HEK293 (cell line): Measurements from ENCODE around the gene CECR2.
A peak's percentile ranks its signal among the peaks of the same experiment; 100 is the strongest.

Experiments used
- GFI1B ChIP-seq: fragments of 450-650 bp; formaldehyde crosslinking; IDR thresholded peaks from 2 replicates; pipeline ENCODE4 v1.5.1; 2016; ENCODE audit warnings: missing biosample characterization, missing genetic modification characterization
- KLF10 ChIP-seq: fragments of 450-650 bp; IDR thresholded peaks from 2 replicates; pipeline ENCODE4 v1.5.1; 2018; ENCODE audit warnings: missing biosample characterization, mild to moderate bottlenecking, missing genetic modification characterization
- SP2 ChIP-seq: fragments of 450-650 bp; formaldehyde crosslinking; IDR thresholded peaks from 2 replicates; pipeline ENCODE4 v1.5.1; 2016; ENCODE audit warnings: missing biosample characterization, missing genetic modification characterization
- ZFP37 ChIP-seq: fragments of 450-650 bp; formaldehyde crosslinking; IDR thresholded peaks from 2 replicates; pipeline ENCODE4 v1.5.1; 2016; ENCODE audit warnings: missing biosample characterization, missing genetic modification characterization
- ZFP69B ChIP-seq: fragments of 450-650 bp; formaldehyde crosslinking; IDR thresholded peaks from 2 replicates; pipeline ENCODE4 v1.5.1; 2016; ENCODE audit warnings: missing biosample characterization, missing genetic modification characterization
- ZNF114 ChIP-seq: fragments of 450-650 bp; formaldehyde crosslinking; IDR thresholded peaks from 2 replicates; pipeline ENCODE4 v1.5.0; 2017; ENCODE audit warnings: missing biosample characterization, missing genetic modification characterization
- ZNF140 ChIP-seq: fragments of 450-650 bp; formaldehyde crosslinking; IDR thresholded peaks from 2 replicates; pipeline ENCODE4 v1.5.1; 2016; ENCODE audit warnings: missing biosample characterization, missing genetic modification characterization
- ZNF19 ChIP-seq: fragments of 450-650 bp; formaldehyde crosslinking; IDR thresholded peaks from 2 replicates; pipeline ENCODE4; 2016; ENCODE audit warnings: missing biosample characterization, missing genetic modification characterization, low read depth
- ZNF248 ChIP-seq: fragments of 450-650 bp; formaldehyde crosslinking; IDR thresholded peaks from 2 replicates; pipeline ENCODE4 v1.5.1; 2017; ENCODE audit warnings: missing biosample characterization, missing genetic modification characterization
- ZNF266 ChIP-seq: fragments of 450-650 bp; formaldehyde crosslinking; IDR thresholded peaks from 2 replicates; pipeline ENCODE4 v1.5.1; 2016; ENCODE audit warnings: missing biosample characterization, missing genetic modification characterization, low read depth
- ZNF302 ChIP-seq: fragments of 450-650 bp; formaldehyde crosslinking; IDR thresholded peaks from 2 replicates; pipeline ENCODE4 v1.5.1; 2016; ENCODE audit warnings: missing biosample characterization, missing genetic modification characterization, low read depth
- ZNF311 ChIP-seq: fragments of 450-650 bp; formaldehyde crosslinking; IDR thresholded peaks from 2 replicates; pipeline ENCODE4 v1.5.1; 2017; ENCODE audit warnings: missing biosample characterization, missing genetic modification characterization, borderline replicate concordance
- ZNF350 ChIP-seq: fragments of 450-650 bp; formaldehyde crosslinking; IDR thresholded peaks from 2 replicates; pipeline ENCODE4 v1.5.0; 2017; ENCODE audit warnings: missing biosample characterization, mild to moderate bottlenecking, missing genetic modification characterization
- ZNF366 ChIP-seq: fragments of 450-650 bp; formaldehyde crosslinking; conservative IDR thresholded peaks from 2 replicates; pipeline ENCODE4 v1.5.1; 2016; ENCODE audit warnings: missing biosample characterization, missing genetic modification characterization
- ZNF473 ChIP-seq: fragments of 450-650 bp; formaldehyde crosslinking; IDR thresholded peaks from 2 replicates; pipeline ENCODE4 v1.5.1; 2017; ENCODE audit warnings: missing biosample characterization, missing genetic modification characterization
- ZNF48 ChIP-seq: fragments of 450-650 bp; formaldehyde crosslinking; IDR thresholded peaks from 2 replicates; pipeline ENCODE4 v1.5.1; 2016; ENCODE audit warnings: missing biosample characterization, missing genetic modification characterization
- ZNF624 ChIP-seq: fragments of 450-650 bp; formaldehyde crosslinking; IDR thresholded peaks from 2 replicates; pipeline ENCODE4 v1.5.1; 2017; ENCODE audit warnings: missing biosample characterization, missing genetic modification characterization
- ZNF76 ChIP-seq: fragments of 450-650 bp; formaldehyde crosslinking; IDR thresholded peaks from 2 replicates; pipeline ENCODE4; 2016; ENCODE audit warnings: low read depth, missing biosample characterization, missing genetic modification characterization, borderline replicate concordance
- ZNF830 ChIP-seq: fragments of 450-650 bp; IDR thresholded peaks from 2 replicates; pipeline ENCODE4 v1.5.0; 2018; ENCODE audit warnings: missing biosample characterization, missing genetic modification characterization, low read depth, mild to moderate bottlenecking, moderate library complexity
- ZSCAN16 ChIP-seq: fragments of 450-650 bp; formaldehyde crosslinking; IDR thresholded peaks from 2 replicates; pipeline ENCODE4 v1.5.1; 2016; ENCODE audit warnings: missing biosample characterization, missing genetic modification characterization
- TF ChIP-seq, protein P1 (sequence below): fragments of 450-650 bp; formaldehyde crosslinking; IDR thresholded peaks from 2 replicates; pipeline ENCODE4 v1.5.1; 2016; ENCODE audit warnings: missing biosample characterization, missing genetic modification characterization
- TF ChIP-seq, protein P2 (sequence below): fragments of 450-650 bp; formaldehyde crosslinking; IDR thresholded peaks from 2 replicates; pipeline ENCODE4 v1.5.1; 2017; ENCODE audit warnings: missing biosample characterization, missing genetic modification characterization
- TF ChIP-seq, protein P3 (sequence below): fragments of 450-650 bp; formaldehyde crosslinking; IDR thresholded peaks from 2 replicates; pipeline ENCODE4 v1.5.1; 2017; ENCODE audit warnings: missing biosample characterization, missing genetic modification characterization
- TF ChIP-seq, protein P4 (sequence below): fragments of 450-650 bp; IDR thresholded peaks from 2 replicates; pipeline ENCODE4 v1.5.1; 2018; ENCODE audit warnings: missing biosample characterization, missing genetic modification characterization
- TF ChIP-seq, protein P5 (sequence below): fragments of 450-650 bp; formaldehyde crosslinking; IDR thresholded peaks from 2 replicates; pipeline ENCODE4 v1.5.1; 2016; ENCODE audit warnings: missing biosample characterization, missing genetic modification characterization
- TF ChIP-seq, protein P6 (sequence below): fragments of 450-650 bp; formaldehyde crosslinking; IDR thresholded peaks from 2 replicates; pipeline ENCODE4 v1.5.1; 2016; ENCODE audit warnings: missing biosample characterization, missing genetic modification characterization, borderline replicate concordance

Gene CECR2

DNA sequence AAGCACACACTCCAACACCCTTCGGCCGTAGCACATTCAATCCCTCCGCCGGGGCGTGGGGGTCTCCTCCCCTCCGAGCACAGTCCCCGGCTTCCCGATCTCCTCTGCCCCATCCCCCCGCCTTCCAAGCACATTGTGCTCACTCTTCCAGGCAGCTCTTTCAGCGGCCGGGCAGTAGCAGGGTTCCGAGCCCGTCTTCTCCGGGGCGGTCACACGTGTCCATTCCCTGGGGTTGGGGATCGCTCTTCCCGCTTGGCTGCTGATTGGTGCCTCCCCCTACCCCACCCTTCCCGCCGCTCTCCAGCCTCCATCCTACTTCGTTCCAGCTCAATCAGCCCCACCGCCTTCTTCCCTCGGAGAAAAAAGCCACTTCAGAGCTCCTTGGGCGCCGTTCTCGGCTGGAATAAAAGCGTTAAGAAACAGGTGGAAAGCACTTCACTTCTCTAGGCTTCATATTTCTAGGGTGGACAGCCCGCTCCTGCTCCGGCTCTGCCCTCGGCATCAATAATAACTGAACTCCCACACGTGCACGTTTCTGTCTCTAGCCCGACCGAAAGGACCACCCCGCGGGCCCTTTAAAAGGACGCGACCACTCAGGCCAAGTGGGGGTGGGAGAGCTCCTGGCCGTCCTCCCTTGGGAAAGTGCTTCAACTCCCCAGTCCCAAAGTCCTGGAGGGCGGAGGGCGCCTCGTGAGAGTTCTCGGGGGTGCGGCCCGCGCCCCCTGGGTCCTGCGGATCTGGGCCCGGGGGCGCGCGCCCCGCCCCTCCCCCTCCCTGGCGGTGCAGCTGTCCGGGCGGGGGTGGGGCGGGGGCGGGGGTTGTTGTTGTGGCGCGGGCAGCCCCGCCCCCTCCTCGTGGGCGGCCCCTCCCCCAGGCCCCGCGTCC, 464 bp upstream of the CECR2 start (continued):
- TF ChIP-seq, protein P1, sequence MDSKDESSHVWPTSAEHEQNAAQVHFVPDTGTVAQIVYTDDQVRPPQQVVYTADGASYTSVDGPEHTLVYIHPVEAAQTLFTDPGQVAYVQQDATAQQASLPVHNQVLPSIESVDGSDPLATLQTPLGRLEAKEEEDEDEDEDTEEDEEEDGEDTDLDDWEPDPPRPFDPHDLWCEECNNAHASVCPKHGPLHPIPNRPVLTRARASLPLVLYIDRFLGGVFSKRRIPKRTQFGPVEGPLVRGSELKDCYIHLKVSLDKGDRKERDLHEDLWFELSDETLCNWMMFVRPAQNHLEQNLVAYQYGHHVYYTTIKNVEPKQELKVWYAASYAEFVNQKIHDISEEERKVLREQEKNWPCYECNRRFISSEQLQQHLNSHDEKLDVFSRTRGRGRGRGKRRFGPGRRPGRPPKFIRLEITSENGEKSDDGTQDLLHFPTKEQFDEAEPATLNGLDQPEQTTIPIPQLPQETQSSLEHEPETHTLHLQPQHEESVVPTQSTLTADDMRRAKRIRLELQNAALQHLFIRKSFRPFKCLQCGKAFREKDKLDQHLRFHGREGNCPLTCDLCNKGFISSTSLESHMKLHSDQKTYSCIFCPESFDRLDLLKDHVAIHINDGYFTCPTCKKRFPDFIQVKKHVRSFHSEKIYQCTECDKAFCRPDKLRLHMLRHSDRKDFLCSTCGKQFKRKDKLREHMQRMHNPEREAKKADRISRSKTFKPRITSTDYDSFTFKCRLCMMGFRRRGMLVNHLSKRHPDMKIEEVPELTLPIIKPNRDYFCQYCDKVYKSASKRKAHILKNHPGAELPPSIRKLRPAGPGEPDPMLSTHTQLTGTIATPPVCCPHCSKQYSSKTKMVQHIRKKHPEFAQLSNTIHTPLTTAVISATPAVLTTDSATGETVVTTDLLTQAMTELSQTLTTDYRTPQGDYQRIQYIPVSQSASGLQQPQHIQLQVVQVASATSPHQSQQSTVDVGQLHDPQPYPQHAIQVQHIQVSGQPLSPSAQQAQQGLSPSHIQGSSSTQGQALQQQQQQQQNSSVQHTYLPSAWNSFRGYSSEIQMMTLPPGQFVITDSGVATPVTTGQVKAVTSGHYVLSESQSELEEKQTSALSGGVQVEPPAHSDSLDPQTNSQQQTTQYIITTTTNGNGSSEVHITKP, result peak; percentile 95
- TF ChIP-seq, protein P2, sequence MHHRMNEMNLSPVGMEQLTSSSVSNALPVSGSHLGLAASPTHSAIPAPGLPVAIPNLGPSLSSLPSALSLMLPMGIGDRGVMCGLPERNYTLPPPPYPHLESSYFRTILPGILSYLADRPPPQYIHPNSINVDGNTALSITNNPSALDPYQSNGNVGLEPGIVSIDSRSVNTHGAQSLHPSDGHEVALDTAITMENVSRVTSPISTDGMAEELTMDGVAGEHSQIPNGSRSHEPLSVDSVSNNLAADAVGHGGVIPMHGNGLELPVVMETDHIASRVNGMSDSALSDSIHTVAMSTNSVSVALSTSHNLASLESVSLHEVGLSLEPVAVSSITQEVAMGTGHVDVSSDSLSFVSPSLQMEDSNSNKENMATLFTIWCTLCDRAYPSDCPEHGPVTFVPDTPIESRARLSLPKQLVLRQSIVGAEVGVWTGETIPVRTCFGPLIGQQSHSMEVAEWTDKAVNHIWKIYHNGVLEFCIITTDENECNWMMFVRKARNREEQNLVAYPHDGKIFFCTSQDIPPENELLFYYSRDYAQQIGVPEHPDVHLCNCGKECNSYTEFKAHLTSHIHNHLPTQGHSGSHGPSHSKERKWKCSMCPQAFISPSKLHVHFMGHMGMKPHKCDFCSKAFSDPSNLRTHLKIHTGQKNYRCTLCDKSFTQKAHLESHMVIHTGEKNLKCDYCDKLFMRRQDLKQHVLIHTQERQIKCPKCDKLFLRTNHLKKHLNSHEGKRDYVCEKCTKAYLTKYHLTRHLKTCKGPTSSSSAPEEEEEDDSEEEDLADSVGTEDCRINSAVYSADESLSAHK, result peak; percentile 34; the same call in 1 of the 2 replicates
- TF ChIP-seq ZFP37 (tag by site-specific recombination), result peak; percentile 95
- TF ChIP-seq ZNF19 (tag by site-specific recombination), result no peak
- TF ChIP-seq, protein P3, sequence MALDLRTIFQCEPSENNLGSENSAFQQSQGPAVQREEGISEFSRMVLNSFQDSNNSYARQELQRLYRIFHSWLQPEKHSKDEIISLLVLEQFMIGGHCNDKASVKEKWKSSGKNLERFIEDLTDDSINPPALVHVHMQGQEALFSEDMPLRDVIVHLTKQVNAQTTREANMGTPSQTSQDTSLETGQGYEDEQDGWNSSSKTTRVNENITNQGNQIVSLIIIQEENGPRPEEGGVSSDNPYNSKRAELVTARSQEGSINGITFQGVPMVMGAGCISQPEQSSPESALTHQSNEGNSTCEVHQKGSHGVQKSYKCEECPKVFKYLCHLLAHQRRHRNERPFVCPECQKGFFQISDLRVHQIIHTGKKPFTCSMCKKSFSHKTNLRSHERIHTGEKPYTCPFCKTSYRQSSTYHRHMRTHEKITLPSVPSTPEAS, result peak; percentile 88
- TF ChIP-seq, protein P4, sequence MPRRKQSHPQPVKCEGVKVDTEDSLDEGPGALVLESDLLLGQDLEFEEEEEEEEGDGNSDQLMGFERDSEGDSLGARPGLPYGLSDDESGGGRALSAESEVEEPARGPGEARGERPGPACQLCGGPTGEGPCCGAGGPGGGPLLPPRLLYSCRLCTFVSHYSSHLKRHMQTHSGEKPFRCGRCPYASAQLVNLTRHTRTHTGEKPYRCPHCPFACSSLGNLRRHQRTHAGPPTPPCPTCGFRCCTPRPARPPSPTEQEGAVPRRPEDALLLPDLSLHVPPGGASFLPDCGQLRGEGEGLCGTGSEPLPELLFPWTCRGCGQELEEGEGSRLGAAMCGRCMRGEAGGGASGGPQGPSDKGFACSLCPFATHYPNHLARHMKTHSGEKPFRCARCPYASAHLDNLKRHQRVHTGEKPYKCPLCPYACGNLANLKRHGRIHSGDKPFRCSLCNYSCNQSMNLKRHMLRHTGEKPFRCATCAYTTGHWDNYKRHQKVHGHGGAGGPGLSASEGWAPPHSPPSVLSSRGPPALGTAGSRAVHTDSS, result no peak
- no peak for TF ChIP-seq ZNF830 (tag by site-specific recombination)
- no peak for TF ChIP-seq ZNF266
- 0 out of 2 replicates have a peak, but pooled peaks have one; percentile 41 for TF ChIP-seq ZSCAN16 (tag by site-specific recombination)
- TF ChIP-seq, protein P5, sequence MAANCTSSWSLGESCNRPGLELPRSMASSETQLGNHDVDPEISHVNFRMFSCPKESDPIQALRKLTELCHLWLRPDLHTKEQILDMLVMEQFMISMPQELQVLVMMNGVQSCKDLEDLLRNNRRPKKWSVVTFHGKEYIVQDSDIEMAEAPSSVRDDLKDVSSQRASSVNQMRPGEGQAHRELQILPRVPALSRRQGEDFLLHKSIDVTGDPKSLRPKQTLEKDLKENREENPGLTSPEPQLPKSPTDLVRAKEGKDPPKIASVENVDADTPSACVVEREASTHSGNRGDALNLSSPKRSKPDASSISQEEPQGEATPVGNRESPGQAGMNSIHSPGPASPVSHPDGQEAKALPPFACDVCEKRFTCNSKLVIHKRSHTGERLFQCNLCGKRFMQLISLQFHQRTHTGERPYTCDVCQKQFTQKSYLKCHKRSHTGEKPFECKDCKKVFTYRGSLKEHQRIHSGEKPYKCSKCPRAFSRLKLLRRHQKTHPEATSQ (tag by site-specific recombination), result no peak
- TF ChIP-seq, protein P6, sequence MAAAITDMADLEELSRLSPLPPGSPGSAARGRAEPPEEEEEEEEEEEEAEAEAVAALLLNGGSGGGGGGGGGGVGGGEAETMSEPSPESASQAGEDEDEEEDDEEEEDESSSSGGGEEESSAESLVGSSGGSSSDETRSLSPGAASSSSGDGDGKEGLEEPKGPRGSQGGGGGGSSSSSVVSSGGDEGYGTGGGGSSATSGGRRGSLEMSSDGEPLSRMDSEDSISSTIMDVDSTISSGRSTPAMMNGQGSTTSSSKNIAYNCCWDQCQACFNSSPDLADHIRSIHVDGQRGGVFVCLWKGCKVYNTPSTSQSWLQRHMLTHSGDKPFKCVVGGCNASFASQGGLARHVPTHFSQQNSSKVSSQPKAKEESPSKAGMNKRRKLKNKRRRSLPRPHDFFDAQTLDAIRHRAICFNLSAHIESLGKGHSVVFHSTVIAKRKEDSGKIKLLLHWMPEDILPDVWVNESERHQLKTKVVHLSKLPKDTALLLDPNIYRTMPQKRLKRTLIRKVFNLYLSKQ (tag by site-specific recombination), result no peak
- TF ChIP-seq ZNF302 (tag by site-specific recombination), result no peak
- no peak for TF ChIP-seq ZNF248
- TF ChIP-seq ZFP69B (tag by site-specific recombination), result peak; percentile 81
- TF ChIP-seq GFI1B (tag by site-specific recombination), result no peak
- no peak for TF ChIP-seq ZNF140 (tag by site-specific recombination)
- TF ChIP-seq ZNF76 (tag by site-specific recombination), result peak; percentile 26; the same call in 1 of the 2 replicates
- no peak for TF ChIP-seq ZNF624 (tag by site-specific recombination)
- no peak for TF ChIP-seq ZNF473
- no peak for TF ChIP-seq ZNF311 (tag by site-specific recombination)
- no peak; the same call in none of the 2 replicates for TF ChIP-seq ZNF366 (tag by site-specific recombination)
- TF ChIP-seq SP2, result peak; percentile 84
- no peak for TF ChIP-seq ZNF114 (tag by site-specific recombination)
- no peak for TF ChIP-seq ZNF48
- peak; percentile 98 for TF ChIP-seq KLF10 (tag by site-specific recombination)
- TF ChIP-seq ZNF350 (tag by site-specific recombination), result no peak
